CD1c-positive myeloid dendritic cell (primary cell): ENCODE data around the gene INPP5A.
A peak's percentile ranks its signal among the peaks of the same experiment; 100 is the strongest.
"Not testable (repeated sequence)": the region's sequence is repeated elsewhere in the genome, so short reads cannot be mapped to it uniquely, and the experiment has no call there.

Experiments used
- DNase-seq: peaks from one replicate; pipeline ENCODE4 v3.0.0-alpha.2; 2016; ENCODE audit errors: extremely low spot score

The INPP5A gene

DNA sequence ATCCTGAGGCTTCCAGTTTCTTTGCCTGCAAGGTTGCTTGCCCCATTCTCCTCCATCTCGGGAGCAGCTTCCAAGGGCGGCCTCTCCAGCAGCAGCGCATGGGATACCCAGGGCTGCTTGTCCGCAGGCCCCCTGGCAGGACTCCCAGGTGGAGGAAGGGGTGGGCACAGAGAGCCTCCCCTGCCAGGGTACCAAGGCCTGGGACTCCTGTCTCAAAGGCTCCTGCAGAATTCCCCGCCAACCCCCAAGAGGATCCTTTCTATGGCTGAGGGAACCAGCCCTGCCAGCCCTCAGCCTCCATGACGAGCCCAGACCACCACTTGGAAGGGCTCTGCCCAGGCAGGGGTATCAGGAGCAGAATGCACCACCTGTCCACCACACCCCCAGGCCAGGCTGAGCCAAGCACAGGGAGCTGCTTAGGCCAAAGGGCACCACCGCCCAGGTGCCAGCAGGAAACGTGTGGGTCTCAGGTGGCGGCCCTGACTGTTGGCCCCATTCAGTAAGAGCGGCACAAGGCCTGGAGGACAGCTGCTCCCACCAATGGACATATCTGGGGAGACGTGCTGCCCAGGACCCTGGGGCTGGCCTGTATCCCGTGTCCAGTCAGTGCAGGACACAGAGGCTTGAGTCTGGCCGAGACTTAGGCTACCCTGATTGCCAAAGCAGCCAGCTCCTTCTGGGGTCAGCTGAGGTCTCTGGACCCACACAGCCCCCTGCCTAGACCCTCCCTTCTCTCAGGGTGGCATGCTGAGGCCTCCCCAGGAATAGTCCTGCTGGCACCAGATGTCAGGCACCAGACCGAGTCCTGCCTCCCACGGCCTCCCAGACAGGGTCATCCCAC is 33.8 kb upstream of the INPP5A start:
- DNase-seq, result no peak

DNA sequence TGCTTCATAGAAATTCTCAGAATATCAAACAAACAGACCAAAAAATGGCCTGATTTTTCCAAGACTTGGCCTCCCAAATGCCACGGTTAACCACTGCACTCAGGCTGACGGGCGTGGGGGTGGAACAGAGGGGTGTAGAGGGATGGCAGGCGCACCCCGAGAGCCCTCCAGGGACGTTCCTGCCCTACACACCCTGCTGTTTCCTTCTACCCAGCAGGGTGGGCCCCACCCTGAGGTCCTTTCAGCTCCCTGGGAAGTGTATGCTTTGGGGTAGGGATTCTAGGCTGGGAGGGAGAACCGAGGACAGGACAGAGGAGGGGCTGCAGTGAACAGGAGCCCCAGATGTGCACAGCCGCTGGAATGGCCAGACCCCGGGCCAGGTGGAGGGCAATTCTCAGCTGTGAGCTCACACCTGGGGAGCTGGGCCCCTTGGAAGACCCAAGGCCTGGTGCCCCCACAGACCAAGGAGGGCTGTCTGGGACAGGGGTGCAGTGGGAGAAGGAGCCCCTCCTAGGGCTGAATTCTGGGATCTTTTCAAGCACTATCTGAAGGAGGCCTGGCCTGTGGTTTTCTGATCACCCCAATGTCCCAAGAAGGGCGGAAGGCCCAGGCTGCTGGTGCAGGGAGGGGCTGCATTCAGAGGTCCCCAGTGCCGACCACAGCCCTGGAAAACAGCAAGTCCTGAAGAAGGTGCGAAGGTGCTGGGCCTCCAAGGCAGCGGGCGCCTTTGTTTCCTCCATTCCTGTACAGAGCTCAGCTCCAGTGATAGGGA is 32.9 kb upstream of the INPP5A start:
- no peak for DNase-seq

DNA sequence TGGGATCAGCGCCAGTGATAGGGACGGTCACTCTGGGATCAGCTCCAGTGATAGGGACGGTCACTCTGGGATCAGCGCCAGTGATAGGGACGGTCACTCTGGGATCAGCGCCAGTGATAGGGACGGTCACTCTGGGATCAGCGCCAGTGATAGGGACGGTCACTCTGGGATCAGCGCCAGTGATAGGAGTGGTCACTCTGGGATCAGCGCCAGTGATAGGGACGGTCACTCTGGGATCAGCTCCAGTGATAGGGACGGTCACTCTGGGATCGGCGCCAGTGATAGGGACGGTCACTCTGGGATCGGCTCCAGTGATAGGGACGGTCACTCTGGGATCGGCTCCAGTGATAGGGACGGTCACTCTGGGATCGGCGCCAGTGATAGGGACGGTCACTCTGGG is 32.0 kb upstream of the INPP5A start:
- DNase-seq, result not testable (repeated sequence)

DNA sequence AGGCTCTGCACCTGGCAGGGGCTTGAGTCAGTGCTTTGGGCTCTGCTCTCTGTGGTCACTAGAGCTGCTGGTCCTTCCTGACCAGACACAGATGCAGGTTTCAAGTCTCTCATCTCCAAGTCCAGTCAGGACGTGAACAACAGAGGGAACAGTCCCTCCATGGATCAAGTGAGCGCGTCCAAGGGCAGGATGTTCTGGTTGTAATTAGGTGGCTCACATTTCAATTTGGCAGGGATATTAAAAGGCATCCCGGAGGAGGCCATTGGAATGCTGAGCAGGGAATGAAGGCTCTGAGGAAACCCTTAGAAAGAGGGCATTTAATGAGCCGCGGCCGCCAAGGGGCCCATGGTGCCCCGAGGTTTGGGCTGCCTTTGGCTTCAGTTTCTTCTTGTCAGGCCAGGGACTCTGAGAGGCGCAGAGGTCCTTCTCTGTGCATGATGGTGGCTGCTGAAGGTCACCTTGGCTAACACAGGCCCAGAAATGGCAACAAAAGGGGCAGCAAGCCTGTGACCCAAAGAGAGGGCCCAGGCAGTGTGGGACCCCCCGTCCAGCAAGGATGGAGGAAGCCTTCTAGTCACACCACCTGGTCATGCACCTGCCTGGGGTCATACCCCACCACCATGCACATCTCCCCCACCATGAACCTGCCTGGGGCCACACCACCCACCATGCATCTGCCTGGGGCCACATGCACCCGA is 30.7 kb upstream of the INPP5A start:
- DNase-seq, result no peak

DNA sequence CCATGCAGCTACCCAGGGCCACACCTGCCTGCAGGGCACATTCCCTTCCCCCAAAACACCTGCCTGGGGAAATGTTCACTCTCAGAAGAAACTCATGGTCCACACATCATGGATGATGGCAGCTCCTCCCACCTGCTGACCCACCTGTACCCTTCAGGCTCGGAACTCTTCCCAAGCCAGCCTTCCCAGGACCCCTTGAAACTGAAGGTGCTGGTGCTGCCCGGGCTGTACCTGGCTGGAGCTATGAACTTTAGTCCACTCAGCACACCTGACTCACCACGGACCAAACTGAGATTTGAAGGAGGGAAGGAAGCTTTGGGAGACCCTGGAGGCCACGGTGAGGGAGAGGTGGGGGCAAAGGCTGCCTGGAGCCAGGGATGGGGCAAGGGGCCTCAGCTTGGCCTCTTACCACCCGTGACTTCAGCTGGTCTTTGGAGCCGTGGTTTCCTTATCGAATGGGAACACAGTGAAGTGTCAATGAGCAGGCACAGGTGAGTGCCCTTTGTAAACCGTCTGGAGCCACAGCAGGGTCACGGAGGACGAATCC is 30.1 kb upstream of the INPP5A start:
- DNase-seq, result no peak

DNA sequence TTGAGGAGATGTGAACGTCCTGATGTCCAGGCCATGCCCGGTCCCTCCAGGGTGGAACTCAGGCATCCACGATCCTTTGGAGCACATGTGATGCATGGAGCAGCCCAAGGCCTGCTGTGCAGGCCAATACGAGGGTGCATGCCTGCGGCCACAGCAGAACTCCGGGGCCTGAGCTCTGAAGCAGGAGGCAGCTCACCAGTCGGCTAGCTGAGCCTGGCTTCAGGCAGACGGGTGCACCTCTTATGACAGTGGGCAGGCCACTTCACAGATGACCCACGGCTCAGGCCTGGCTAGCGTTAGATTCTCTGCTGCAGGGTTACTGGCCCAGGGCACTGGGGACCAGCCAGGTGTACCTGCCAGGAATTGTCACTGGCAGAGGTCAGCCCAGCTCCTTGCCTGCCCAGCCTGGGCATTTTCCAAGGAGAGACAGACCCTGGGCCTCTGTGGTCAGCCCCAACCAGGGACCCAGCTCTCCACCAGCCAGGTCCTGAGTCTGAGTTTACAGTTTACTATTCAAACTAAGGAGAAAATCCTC is 29.6 kb upstream of the INPP5A start:
- DNase-seq, result no peak

DNA sequence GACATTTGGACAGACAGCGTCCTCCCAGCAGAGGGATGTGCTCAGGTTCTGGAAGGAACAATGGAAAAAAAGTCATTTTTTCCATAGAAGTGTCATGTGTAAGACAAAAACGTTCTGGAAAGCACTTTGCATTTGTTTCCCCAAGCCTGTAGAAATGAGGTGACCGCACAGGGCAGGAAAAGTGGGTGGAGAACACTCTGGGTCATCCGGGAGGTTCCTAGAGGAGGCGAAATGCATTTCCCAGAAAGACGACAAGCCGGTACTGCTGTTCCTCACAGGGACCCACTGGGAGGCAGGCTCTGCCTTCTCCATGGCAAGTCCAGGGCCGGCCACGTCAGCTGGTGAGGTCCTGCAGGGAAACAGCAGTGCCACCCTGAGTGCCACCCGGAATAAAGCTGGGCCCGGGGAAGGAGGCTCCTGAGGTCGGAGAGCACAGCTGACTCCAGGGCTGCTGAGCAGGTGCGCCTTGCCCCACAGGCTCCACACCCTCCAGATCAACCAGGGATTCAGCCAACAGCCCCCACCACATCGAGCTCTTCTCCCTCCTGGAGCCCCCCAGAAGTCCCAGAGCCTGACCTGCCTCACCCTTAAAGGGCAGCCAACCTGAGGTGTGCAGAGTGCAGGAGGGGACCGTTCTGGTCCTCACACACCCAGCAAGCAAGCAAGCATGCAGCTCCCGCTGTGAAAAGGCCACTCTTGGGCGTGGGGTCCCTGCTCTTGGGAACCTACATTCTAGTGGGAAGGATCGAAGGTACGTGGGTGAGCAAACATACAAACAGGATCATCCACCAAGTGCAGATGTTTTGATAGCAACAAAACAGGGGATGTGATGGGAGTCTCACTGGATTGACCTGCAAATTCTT is 28.8 kb upstream of the INPP5A start:
- DNase-seq, result no peak

DNA sequence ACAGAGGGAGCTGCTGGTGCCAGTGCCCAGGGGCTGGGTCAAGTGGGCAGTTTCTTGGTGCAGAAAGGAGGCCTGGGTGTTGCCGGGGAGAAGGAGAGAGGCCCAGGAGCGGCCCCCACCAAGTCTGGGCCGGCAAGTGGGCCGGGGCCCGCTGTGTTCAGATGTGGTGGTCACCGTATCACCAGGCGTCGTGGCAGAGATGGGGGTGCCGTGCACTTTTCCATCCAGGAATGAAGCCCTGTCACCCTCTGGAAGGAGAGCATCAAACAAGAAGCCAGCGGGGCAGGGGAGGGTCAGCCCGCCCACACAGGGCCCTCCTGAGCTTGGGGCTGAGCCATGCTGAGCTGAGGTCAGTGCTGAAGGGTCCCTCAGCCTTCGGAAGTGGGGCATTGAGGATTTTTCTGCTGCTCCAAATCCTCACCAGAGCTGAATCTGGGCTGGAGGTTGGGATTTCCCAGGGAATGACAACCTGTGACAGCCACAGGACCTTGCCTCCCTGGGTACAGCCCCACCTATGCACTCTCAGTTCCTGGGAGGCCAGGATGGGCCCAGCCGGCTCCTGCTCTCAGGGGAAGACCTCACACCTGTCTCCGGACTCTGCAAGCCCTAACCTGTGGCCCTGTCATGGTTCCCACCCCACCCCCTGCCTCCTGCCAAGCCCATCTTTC is 27.9 kb upstream of the INPP5A start:
- no peak for DNase-seq

DNA sequence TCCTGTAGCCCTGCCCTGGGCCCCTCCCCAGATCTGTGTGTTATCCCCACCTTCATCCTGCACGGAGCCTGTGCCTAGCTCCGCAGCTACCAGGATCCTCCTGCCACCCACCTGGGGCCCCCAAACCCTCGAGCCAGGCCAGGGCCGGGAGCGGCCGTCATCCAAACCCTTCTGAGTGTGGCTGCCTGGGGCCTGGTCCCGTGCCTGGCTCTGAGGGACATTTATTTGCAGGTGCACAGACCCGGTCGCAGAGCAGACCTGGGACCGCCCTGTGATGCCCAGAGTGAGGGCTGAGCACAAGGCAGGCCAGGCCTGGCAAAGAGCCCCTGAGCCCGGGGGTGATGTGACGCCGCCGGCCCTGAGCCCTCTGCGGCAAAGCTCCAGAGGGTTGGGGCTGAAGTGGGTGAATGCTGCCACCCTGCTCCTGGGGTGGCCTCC is 27.4 kb upstream of the INPP5A start:
- DNase-seq, result no peak

DNA sequence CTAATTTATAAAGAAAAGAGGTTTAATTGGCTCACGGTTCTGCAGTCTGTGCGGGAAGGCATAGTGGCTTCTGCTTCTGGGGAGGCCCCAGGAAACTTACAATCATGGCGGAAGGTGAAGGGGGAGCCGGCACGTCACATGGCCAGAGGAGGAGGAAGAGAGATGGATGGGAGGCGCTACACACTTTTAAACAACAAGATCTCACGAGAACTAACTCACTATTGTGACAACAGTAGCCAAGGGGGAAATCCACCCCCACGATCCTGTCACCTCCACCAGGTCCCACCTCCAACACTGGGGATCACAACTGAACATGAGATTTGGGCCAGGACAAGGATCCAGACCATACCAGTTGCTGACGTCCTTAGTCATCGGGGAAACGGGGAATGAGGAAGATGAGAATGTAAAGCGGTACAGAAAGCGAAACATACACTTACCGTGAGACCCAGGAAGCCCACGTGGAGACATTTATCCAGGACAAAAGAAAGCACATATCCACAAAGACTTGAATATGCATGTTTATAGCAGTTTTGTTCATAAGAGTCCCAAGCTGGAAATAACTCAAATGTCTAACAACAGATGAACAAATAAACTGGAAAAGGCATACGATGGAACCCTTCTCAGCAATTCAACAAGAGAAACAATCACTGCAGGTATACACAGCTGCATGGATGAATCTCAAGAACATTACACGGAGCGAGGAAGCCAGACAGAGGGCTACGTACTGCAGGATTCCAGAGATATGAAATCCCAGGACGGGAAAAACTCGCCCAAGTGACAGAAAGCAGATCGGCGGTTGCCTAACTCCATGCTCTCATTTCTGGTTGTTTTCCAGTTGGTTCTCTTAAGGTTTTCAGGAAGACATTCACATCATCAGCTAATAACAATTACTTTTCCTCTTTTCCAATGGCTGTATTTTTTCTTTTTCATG is 26.2 kb upstream of the INPP5A start:
- peak; percentile 38 for DNase-seq

DNA sequence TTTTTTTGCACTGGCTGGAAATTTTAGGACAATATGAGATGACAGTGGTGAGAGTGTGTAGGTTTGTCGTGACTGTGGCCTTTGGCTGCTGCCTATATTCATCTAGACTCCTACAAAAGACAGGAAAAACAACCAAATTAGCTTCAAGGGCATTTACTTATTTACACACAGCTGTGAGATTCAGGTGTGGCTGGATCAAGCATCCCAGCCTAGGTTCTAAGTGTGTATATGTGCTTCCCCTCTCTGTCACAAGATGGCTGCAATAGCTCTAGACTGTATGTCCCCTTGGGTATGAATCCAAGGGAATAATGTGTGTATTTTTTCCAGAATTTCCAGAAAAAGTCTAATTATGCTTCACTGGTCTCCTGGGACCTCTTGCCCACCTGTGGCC is 25.5 kb upstream of the INPP5A start:
- no peak for DNase-seq

DNA sequence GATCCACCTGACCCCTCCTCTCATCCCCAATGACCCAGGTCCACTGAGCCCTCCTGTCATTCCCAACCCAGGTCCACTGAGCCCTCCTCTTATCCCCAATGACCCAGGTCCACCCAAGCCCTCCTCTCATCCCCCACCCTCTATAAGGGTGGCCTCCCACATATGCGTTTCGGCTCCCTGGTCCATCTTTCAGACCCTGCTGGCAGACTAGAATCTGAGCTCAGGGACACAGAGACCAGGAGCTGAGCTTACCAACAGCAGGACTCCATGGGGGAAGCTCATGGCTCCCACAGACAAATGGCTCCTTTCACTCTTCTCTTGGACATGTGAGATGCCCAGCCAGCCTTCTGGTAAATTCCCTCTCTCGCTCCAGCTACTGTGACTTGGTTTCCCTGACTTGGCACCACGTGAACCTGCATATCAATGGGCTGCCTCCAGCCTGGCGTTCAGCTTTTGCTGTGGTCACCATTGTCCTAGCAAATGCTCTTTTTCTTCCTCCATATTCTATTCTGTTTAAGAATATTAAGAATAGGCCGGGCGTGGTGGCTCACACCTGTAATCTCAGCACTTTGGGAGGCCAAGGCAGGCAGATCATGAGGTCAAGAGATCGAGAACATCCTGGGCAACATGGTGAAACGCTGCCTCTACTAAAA is 24.8 kb upstream of the INPP5A start:
- DNase-seq, result no peak

DNA sequence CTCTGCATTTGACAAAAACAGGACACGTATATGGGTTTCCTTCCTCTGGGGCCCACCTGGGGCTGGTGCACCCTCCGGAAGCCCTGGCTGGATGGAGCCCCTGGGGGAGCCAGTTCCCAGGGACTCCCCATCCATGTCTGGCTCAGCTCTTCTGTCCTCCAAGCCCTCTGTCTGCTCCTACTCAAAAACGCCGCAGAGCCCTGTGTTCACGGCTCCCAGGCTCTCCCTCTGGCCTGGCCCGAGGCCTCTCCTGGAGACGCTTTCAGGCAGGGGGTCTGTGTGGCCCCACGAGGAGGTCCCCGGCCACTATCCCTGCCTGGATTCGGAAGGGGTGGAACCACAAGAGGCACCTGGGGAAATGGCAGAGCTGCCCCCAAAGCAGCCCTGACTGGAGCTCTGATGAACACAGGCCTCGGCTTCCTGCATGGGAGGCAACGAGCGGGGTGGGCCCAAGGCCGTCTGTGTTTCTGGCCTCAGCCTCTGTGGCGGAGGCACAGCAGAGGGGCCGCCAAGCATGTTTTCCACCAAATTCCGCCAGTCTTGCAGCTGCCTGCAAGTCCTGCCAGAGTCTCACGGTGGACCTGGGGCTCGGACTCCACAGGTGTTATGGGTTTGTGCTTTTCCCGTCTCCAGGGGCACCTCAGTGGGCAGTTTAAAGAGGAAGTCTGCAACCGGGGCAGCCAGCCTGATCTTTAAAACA is 22.6 kb upstream of the INPP5A start:
- no peak for DNase-seq

DNA sequence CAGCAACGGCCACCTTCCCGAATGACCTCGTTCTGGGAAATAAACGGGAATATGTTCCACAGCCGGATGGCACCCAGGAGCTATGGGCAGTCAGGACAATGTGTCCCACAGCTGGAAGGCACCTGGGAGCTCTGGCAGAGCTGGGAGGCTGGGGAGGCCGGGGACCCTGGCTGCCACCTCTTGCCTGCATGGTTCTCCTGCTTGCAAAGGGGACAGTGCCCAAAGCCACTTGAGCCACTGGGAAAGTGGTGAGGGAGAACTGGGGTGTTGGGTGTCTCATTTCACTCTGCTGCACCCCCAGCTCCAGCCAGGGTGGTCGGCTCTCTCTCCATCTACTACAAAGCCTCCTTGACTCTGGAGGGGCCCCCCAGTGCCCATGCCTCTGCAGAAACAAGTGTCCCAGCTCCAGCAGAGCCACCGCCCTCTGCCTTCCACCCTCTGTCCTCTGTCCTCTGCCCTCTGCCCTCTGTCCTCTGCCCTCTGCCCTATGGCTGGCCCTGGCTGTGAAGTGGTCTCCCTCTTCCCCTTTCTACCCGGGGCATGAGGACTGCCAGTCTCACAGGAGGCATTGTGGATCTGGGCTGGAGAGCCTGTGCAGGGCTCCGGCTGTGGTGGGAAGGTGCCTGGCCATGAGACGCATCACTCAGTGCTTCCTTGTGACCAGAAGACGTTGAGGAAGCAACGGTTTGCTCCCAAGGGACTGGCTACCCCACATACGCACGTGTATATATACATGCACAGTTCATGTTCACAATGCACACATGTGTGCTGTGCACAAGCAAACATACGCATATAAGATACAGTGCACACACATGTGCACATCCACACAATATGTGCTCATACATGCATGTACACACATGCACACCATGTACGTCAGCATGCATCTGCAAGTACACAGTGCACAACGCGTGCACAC is 21.5 kb upstream of the INPP5A start:
- DNase-seq, result no peak

DNA sequence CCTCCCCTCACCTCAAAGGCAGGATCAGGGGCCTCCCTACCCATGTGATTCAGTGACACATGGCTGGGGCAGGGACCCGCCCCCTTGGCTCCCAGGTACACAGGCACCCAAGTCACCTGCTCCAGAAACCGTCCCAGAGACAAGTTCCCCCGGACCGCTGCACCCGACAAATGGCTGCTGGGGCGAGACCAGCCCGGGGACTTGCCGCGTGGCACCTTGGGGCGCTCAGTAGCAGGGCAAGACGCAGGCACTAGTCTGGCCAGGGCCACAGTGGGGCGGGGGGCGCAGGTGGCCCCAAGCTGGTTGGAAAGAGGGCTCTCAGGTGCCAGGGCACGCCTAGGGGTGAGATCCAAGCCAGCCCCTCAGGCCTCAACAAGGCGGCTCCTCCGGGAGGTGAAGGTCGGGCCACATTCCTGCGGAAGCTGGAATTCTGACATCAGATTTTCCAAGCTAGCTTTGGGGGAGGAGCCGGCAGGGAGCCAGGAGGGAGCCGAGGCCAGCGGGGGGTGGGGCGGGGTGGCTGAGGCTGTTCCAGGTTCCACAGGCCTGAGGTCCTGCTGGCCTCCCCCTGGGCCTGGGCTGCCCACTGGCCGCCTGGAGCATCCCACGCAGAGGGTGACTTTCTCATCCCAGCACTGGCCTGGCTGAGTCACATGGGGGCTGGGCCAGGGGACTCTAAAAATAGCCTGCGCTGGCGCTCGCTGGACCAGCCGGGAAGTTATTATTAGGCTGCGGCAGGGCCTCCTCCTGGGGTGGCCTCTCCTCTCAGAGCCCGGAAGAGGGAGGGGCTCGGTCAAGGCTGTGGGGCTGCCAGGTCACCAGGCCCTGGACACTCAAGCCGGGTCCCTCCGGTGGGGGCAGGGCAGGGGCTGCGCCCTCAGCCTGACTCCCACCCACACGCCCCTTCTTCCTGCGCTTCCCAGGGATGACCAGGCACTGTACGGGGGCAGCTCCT is 20.5 kb upstream of the INPP5A start:
- peak; percentile 77 for DNase-seq

DNA sequence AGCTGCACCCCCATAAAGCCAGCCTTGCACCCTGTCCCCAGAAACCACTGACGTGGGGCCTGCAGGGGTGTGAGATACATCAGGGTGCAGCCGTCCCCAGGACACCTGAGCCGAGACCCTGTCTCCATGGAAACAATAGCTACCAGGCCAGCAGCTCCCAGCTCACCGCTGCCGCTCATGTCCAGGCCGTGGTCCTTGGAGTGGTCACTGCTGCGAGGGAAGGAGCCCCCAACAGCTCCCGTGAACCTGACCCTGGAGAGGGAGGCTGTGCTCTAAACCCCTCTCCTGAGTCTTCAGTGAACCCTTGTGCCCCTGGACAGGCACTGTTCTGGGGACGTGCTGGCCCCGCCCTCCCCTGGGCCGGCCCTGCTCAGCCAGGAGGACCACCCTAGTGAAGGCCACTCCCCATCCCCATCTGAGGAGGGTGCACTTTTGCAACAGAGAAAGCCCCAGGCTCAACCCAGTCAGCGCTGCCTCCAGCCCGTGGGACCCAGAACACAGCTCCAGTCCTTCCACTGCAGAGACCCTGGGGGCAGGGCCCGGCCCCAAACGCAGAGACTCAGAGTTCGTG is 19.6 kb upstream of the INPP5A start:
- no peak for DNase-seq
